Neural progenitor cell (in vitro differentiated cells): ENCODE results near the gene PEX26.

Source experiments
- CTCF ChIP-seq: fragments of 200-600 bp; sonication (generic); IDR thresholded peaks from 2 replicates; pipeline ENCODE4 v1.5.1; 2017; ENCODE audit warnings: antibody characterized with exemption, mild to moderate bottlenecking
- EZH2 ChIP-seq: fragments of 200-600 bp; sonication (generic); IDR thresholded peaks from 2 replicates; pipeline ENCODE4 v1.6.1; 2017; ENCODE audit warnings: antibody characterized with exemption, mild to moderate bottlenecking, moderate library complexity

DNA sequence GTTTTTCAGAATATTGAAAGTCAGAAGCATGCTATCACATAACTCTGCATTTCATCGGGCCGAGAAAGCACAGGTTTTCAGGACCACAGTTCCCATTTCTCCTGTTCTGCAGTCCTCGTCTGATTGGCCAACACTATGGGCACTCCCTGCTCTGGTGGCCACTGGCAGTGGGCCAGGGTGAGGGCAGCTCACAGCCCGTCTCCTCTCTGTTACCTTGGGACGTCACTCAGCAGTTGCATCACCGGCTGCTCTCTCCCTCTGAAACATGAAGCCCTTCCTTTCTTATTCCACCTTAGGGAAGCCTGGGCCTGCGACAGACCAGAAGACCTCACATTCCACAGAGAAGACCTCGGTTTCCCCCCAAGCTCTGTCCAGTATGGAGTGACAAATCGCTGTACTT lies 42.0 kb upstream of the PEX26 start:
- TF ChIP-seq CTCF (no peak), EZH2 (no peak)
